ENCODE results near the gene PNPLA7.

Gene PNPLA7

DNA sequence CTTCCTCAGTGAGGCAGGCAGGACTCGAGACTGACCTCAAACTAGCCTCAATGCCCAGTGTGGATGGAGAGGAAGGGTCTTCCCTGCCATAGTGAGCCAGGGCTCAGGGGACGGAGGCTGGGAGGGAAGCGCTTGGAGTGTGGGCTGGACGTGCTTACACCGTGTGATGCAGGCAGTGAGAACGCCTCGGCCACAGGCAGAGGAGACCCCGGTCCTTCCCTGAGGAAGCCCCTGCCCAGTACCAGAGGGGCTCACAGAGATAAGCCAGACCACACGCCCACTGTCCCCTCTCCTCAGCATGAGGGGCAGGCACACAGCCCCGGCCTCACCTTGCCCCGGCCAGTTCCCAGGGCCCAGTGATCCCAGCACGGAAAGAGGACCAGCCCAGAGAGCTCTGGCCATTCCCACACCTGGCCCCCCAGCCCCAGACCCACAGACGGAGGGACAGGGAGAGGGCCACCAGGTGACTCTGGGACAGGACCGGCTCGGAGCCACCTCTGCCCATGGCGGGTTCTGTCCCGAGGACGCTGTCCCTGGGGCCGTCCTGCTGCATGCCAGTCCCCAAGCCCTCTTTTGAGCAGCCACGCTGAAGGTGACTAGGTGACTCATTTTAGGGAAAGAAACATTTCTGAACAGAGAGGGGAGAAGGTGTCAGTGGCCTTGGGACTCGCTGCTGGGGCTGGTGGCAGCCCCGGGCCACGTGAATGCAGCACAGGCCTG is 85.0 kb downstream of the PNPLA7 start:
- peaks cover 42% of the 10 kb centered on the region for H4K20me1 ChIP-seq (ENCODE audit: insufficient read depth, low read length)
- no peaks in the 10 kb centered on the region for H3K36me3 ChIP-seq (ENCODE audit: insufficient read depth, low read length)
- TF ChIP-seq, protein P1, sequence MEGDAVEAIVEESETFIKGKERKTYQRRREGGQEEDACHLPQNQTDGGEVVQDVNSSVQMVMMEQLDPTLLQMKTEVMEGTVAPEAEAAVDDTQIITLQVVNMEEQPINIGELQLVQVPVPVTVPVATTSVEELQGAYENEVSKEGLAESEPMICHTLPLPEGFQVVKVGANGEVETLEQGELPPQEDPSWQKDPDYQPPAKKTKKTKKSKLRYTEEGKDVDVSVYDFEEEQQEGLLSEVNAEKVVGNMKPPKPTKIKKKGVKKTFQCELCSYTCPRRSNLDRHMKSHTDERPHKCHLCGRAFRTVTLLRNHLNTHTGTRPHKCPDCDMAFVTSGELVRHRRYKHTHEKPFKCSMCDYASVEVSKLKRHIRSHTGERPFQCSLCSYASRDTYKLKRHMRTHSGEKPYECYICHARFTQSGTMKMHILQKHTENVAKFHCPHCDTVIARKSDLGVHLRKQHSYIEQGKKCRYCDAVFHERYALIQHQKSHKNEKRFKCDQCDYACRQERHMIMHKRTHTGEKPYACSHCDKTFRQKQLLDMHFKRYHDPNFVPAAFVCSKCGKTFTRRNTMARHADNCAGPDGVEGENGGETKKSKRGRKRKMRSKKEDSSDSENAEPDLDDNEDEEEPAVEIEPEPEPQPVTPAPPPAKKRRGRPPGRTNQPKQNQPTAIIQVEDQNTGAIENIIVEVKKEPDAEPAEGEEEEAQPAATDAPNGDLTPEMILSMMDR (IDR thresholded peaks at IDR 0.05; ENCODE audit: borderline replicate concordance, extremely low read depth, low read length, poor library complexity, severe bottlenecking): no peak
- no peak overlapping the region for H3K4me3 ChIP-seq (ENCODE audit: low read depth in 1 of 2, low read length in 2 of 2)
- no peak overlapping the region for H3K9ac ChIP-seq (ENCODE audit: low read depth, low read length)
- H3K4me1 ChIP-seq (ENCODE audit: insufficient read depth, low read length): peaks cover 23% of the 10 kb centered on the region
- no peaks in the 10 kb centered on the region for H3K9me3 ChIP-seq (ENCODE audit: insufficient read depth, low read length, severe bottlenecking)
- H3K79me2 ChIP-seq (ENCODE audit: insufficient read depth, low read length): no peaks in the 10 kb centered on the region
- no peak overlapping the region for H3K27ac ChIP-seq (ENCODE audit: low read length)
- H3K27me3 ChIP-seq (ENCODE audit: insufficient read depth, low read length, poor library complexity): peaks cover 11% of the 10 kb centered on the region
- H3K4me2 ChIP-seq (ENCODE audit: insufficient read depth, low read length): no peak overlapping the region
- ATAC-seq (ENCODE audit: insufficient read depth, low read depth): no peak
- DNase-seq: no peak
- H2AFZ ChIP-seq (ENCODE audit: low read depth, low read length): no peak overlapping the region

DNA sequence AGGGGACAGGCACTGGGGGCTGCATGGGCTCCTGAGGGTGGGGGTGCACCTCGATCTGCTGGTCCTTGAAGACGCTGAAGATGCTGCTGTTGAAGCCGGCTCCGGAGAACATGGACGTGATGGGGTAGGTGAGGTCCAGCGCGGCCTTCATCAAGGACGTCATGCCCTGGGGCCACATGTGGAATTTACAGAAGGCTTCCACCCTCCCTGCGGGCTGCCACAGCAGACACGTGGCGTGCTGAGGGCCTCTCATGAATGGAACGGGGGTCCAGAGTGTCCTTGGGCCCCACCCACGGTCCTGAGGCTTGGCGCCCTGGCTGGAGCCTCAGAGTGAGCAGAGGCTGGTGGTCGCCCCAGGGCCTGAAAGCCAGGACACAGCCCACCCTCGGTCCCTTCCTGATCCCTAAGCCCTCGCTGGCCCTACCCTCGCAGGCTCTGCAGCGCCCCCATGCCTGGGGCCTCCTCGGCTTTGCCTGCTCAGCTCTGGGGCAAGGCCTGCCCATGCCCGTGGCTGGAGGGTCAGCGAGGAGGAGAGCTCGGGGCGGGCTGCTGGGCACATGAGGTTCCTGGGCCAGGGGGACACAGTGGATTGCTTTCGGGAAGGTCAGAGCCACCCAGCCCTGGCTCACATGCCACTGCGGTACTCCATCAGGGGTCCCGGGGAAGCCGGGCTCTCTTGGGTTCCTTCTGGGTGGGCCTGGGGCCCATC is 85.8 kb downstream of the PNPLA7 start:
- no peak overlapping the region for H3K27ac ChIP-seq (ENCODE audit: low read length)
- no peak overlapping the region for H2AFZ ChIP-seq (ENCODE audit: low read depth, low read length)
- H4K20me1 ChIP-seq (ENCODE audit: insufficient read depth, low read length): peaks cover 47% of the 10 kb centered on the region
- no peak overlapping the region for H3K4me3 ChIP-seq (ENCODE audit: low read depth in 1 of 2, low read length in 2 of 2)
- DNase-seq (no peak), ATAC-seq (ENCODE audit: insufficient read depth, low read depth) (no peak)
- no peaks in the 10 kb centered on the region for H3K36me3 ChIP-seq (ENCODE audit: insufficient read depth, low read length)
- H3K9me3 ChIP-seq (ENCODE audit: insufficient read depth, low read length, severe bottlenecking): no peaks in the 10 kb centered on the region
- no peak overlapping the region for H3K9ac ChIP-seq (ENCODE audit: low read depth, low read length)
- H3K4me2 ChIP-seq (ENCODE audit: insufficient read depth, low read length): no peak overlapping the region
- H3K27me3 ChIP-seq (ENCODE audit: insufficient read depth, low read length, poor library complexity): peaks cover 11% of the 10 kb centered on the region
- no peaks in the 10 kb centered on the region for H3K79me2 ChIP-seq (ENCODE audit: insufficient read depth, low read length)
- TF ChIP-seq, protein P1 (IDR thresholded peaks at IDR 0.05; ENCODE audit: borderline replicate concordance, extremely low read depth, low read length, poor library complexity, severe bottlenecking): no peak
- no peak for TF ChIP-seq EZH2 (IDR thresholded peaks at IDR 0.05; ENCODE audit: borderline replicate concordance, low read depth, low read length, severe bottlenecking)
- H3K4me1 ChIP-seq (ENCODE audit: insufficient read depth, low read length): peaks cover 17% of the 10 kb centered on the region

DNA sequence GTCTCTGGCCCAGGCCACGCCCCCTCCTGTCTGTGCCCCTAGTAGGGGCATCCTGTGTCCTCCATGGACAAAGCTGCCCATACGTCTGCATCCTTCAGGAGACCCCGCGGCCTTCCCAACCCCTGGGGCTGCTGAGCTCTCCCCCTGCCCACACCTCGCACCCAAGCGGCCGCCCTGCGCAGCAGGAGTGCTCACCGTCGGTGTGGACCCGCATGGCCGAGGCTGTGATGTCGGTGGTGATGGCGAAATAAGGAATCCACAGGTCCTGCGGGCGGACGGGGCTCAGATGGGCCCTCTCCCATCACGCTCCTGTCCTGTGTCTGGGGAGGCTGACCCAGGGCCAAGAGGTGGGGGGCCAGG is 86.3 kb downstream of the PNPLA7 start:
- DNase-seq: no peak
- TF ChIP-seq, protein P1 (IDR thresholded peaks at IDR 0.05; ENCODE audit: borderline replicate concordance, extremely low read depth, low read length, poor library complexity, severe bottlenecking): no peak
- no peak for TF ChIP-seq EZH2 (IDR thresholded peaks at IDR 0.05; ENCODE audit: borderline replicate concordance, low read depth, low read length, severe bottlenecking)
- H3K79me2 ChIP-seq (ENCODE audit: insufficient read depth, low read length): no peaks in the 10 kb centered on the region
- H3K27me3 ChIP-seq (ENCODE audit: insufficient read depth, low read length, poor library complexity): peaks cover 11% of the 10 kb centered on the region
- no peaks in the 10 kb centered on the region for H3K9me3 ChIP-seq (ENCODE audit: insufficient read depth, low read length, severe bottlenecking)
- H3K4me1 ChIP-seq (ENCODE audit: insufficient read depth, low read length): peaks cover 16% of the 10 kb centered on the region
- peaks cover 48% of the 10 kb centered on the region for H4K20me1 ChIP-seq (ENCODE audit: insufficient read depth, low read length)
- no peak overlapping the region for H3K4me2 ChIP-seq (ENCODE audit: insufficient read depth, low read length)
- H3K4me3 ChIP-seq (ENCODE audit: low read depth in 1 of 2, low read length in 2 of 2): no peak overlapping the region
- ATAC-seq (ENCODE audit: insufficient read depth, low read depth): no peak
- no peak overlapping the region for H3K27ac ChIP-seq (ENCODE audit: low read length)
- no peak overlapping the region for H2AFZ ChIP-seq (ENCODE audit: low read depth, low read length)
- no peaks in the 10 kb centered on the region for H3K36me3 ChIP-seq (ENCODE audit: insufficient read depth, low read length)
- no peak overlapping the region for H3K9ac ChIP-seq (ENCODE audit: low read depth, low read length)
